HepG2 (cell line): ENCODE results near the gene NAT9. TPM values are rescaled to one million over a fixed set of nuclear protein-coding genes. Genes with fewer than 3 reads are reported as not detected.

ENCODE experiments used
- AGO2 ChIP-seq: fragments of 200-400 bp; formaldehyde crosslinking; optimal IDR thresholded peaks from 2 replicates; pipeline ENCODE3; 2017; ENCODE audit warnings: mild to moderate bottlenecking, low read depth, low read length, moderate library complexity
- FOSL2 ChIP-seq: sonication (generic); formaldehyde crosslinking; IDR thresholded peaks from 2 replicates; pipeline ENCODE4 v1.4.0; 2020; ENCODE audit warnings: missing genetic modification reagents
- HNRNPLL ChIP-seq: fragments of 200-400 bp; formaldehyde crosslinking; IDR thresholded peaks from 2 replicates; pipeline ENCODE4 v1.6.1; 2017; ENCODE audit warnings: mild to moderate bottlenecking, low read depth, low read length; ENCODE audit not compliant: poor library complexity, severe bottlenecking
- KMT2A ChIP-seq: sonication (generic); formaldehyde crosslinking; IDR thresholded peaks from 2 replicates; pipeline ENCODE4 v1.4.0; 2020; ENCODE audit warnings: missing genetic modification reagents
- NAIF1 ChIP-seq: sonication (generic); formaldehyde crosslinking; IDR thresholded peaks from 2 replicates; pipeline ENCODE4 v1.5.0; 2020; ENCODE audit warnings: mild to moderate bottlenecking, missing genetic modification reagents, borderline replicate concordance
- ONECUT2 ChIP-seq: sonication (generic); formaldehyde crosslinking; IDR thresholded peaks from 2 replicates; pipeline ENCODE4 v1.4.0; 2020; ENCODE audit warnings: missing genetic modification reagents
- RARG ChIP-seq: sonication (generic); formaldehyde crosslinking; IDR thresholded peaks from 2 replicates; pipeline ENCODE4 v1.4.0; 2020; ENCODE audit warnings: low read depth, mild to moderate bottlenecking, missing genetic modification reagents
- SIX4 ChIP-seq: sonication (generic); formaldehyde crosslinking; IDR thresholded peaks from 2 replicates; pipeline ENCODE4 v1.4.0; 2020; ENCODE audit warnings: missing genetic modification reagents
- SOX5 ChIP-seq: IDR thresholded peaks from 2 replicates; pipeline ENCODE4 v1.6.1; 2016; ENCODE audit warnings: borderline replicate concordance
- STAT5B ChIP-seq: sonication (generic); formaldehyde crosslinking; IDR thresholded peaks from 2 replicates; pipeline ENCODE4 v1.4.0; 2020; ENCODE audit warnings: missing genetic modification reagents
- TBX3 ChIP-seq: fragments of 450-650 bp; IDR thresholded peaks from 2 replicates; pipeline ENCODE4 v1.6.1; 2017; ENCODE audit warnings: antibody characterized with exemption, mild to moderate bottlenecking, inconsistent platforms, borderline replicate concordance
- ZBTB21 ChIP-seq: sonication (generic); formaldehyde crosslinking; IDR thresholded peaks from 2 replicates; pipeline ENCODE4 v1.4.0; 2020; ENCODE audit warnings: missing genetic modification reagents
- ZC3H13 ChIP-seq: sonication (generic); formaldehyde crosslinking; IDR thresholded peaks from 2 replicates; pipeline ENCODE4 v1.8.1; 2023; ENCODE audit warnings: mild to moderate bottlenecking, missing genetic modification reagents, moderate library complexity
- ZKSCAN1 ChIP-seq: fragments of 150-350 bp; IDR thresholded peaks from 2 replicates; pipeline ENCODE4 v1.6.1; 2014; ENCODE audit warnings: low read length
- ZNF251 ChIP-seq: sonication (generic); formaldehyde crosslinking; IDR thresholded peaks from 2 replicates; pipeline ENCODE4 v1.9.0; 2021; ENCODE audit warnings: mild to moderate bottlenecking, missing genetic modification reagents
- ZNF260 ChIP-seq: sonication (generic); formaldehyde crosslinking; IDR thresholded peaks from 2 replicates; pipeline ENCODE4 v1.4.0; 2020; ENCODE audit warnings: missing genetic modification reagents, low read depth, mild to moderate bottlenecking, borderline replicate concordance
- ZNF501 ChIP-seq: sonication (generic); formaldehyde crosslinking; IDR thresholded peaks from 2 replicates; pipeline ENCODE4 v1.5.1; 2020; ENCODE audit warnings: mild to moderate bottlenecking, moderate library complexity, missing genetic modification reagents
- ZNF562 ChIP-seq: sonication (generic); formaldehyde crosslinking; IDR thresholded peaks from 2 replicates; pipeline ENCODE4 v1.8.0; 2022; ENCODE audit warnings: missing genetic modification reagents, borderline replicate concordance
- ZNF564 ChIP-seq: sonication (generic); formaldehyde crosslinking; IDR thresholded peaks from 2 replicates; pipeline ENCODE4 v1.8.1; 2023; ENCODE audit warnings: mild to moderate bottlenecking, missing genetic modification reagents
- ZNF841 ChIP-seq: sonication (generic); formaldehyde crosslinking; IDR thresholded peaks from 2 replicates; pipeline ENCODE4 v1.8.1; 2023; ENCODE audit warnings: missing genetic modification reagents, borderline replicate concordance
- ZSCAN5A ChIP-seq: sonication (generic); formaldehyde crosslinking; IDR thresholded peaks from 2 replicates; pipeline ENCODE4 v1.8.0; 2022; ENCODE audit warnings: mild to moderate bottlenecking, missing genetic modification reagents, borderline replicate concordance
- polyA plus RNA-seq, 8 experiments: library from polyadenylated mRNA; depleted of rRNA in 3 of 8; stranded (reverse) in 7 of 8; unstranded in 1 of 8; fragments of >200 nt; fragmentation: Illumina TruSeq in 4 of 8; extraction: Trizol in 4 of 8; gene quantifications; 2 replicates each; pipeline versions ENCODE4 v1.2.1 to v1.2.3, GENCODE V29; 2011 to 2016; ENCODE audit warnings: low read depth in 4 of 8, missing spikeins in 1 of 8, mixed read lengths in 1 of 8; ENCODE audit not compliant: insufficient read depth in 1 of 8
- total RNA-seq, 5 experiments: library from RNA; depleted of rRNA; stranded (reverse); fragments of >200 nt; fragmentation: Illumina TruSeq; extraction: Trizol; gene quantifications; 2 replicates each; pipeline ENCODE4 v1.2.3, GENCODE V29; 2016; ENCODE audit warnings: low read depth in 1 of 5
- TF ChIP-seq, protein P1 (sequence below): sonication (generic); formaldehyde crosslinking; IDR thresholded peaks from 2 replicates; pipeline ENCODE4 v1.4.0; 2020; ENCODE audit warnings: mild to moderate bottlenecking, missing genetic modification reagents
- TF ChIP-seq, protein P2 (sequence below): IDR thresholded peaks from 2 replicates; pipeline ENCODE4 v1.6.1; 2016; ENCODE audit warnings: mild to moderate bottlenecking

NAT9 gene
- total and polyA plus RNA-seq, 2 of the 13 experiments (the other 11 are each of a cell fraction or from before 2014, with no cell fraction given), result 39.7 to 44.2 TPM

DNA sequence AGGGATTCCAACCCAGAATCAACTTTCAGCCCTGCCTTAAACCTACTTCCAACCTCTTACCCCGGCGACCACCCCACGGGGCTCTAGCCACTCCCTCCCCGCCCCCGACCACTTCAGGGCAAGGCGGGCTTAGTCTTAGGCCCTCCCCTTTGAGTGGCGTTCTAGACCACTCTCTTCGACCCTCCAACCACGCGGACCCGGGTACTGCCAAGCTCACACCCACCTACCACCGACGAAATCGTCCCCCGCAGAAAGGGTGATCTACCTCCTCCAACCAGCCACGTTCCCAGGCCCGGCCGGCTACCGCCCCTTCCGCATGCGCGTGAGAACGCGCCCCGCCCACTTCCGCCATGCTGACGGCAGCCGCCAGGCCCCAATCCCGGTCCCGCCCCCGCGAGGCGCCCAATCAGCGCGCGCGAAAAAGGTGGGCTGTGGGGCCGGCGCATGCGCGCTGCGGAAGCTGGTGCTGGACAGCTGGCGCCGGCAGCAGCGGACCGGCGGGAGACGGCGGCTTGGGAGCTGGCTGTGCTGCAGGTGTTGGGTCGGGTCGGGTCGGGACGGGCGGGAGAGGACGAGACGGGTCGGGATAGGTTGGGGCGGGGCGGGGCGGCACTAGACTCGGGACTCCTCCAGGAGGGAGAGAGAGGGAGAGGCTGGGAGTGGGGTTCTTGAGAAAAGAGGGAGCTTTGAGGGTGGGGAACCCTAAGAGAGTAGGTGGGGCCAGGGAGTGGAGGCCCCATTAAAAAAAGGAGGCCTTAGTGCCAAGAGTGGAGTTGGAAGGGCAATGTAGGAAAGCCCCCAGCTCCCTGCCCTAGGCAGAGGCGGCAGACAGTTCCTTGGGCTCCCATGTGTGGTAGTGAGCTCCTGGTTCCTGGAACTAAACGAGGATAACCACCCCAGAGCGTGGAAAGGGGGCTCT is at the start of gene NAT9 (continued):
- TF ChIP-seq ZKSCAN1 (no peak), ZBTB21 (no peak), ZNF562 (CRISPR knock-in tag) (no peak), SOX5 (CRISPR knock-in tag) (peak; percentile 59), ZSCAN5A (CRISPR knock-in tag) (no peak), AGO2 (peak; percentile 53), ZNF564 (CRISPR knock-in tag) (peak; percentile 20; the same call in 1 of the 2 replicates), TBX3 (peak; percentile 94), ZNF841 (CRISPR knock-in tag) (no peak), NAIF1 (CRISPR knock-in tag) (no peak), ZNF251 (CRISPR knock-in tag) (no peak; the same call in 1 of the 2 replicates), HNRNPLL (peak; percentile 75), ZNF501 (peak; percentile 94), ZNF260 (no peak), ONECUT2 (CRISPR knock-in tag) (no peak), ZC3H13 (CRISPR knock-in tag) (peak; percentile 85), KMT2A (peak; percentile 88; the same call in 1 of the 2 replicates), FOSL2 (CRISPR knock-in tag) (peak; percentile 56), RARG (CRISPR knock-in tag) (no peak), SIX4 (CRISPR knock-in tag) (peak; percentile 51; the same call in 1 of the 2 replicates), STAT5B (CRISPR knock-in tag) (peak; percentile 73; the same call in 1 of the 2 replicates)
- TF ChIP-seq, protein P1, sequence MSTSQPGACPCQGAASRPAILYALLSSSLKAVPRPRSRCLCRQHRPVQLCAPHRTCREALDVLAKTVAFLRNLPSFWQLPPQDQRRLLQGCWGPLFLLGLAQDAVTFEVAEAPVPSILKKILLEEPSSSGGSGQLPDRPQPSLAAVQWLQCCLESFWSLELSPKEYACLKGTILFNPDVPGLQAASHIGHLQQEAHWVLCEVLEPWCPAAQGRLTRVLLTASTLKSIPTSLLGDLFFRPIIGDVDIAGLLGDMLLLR, result no peak
- TF ChIP-seq, protein P2, sequence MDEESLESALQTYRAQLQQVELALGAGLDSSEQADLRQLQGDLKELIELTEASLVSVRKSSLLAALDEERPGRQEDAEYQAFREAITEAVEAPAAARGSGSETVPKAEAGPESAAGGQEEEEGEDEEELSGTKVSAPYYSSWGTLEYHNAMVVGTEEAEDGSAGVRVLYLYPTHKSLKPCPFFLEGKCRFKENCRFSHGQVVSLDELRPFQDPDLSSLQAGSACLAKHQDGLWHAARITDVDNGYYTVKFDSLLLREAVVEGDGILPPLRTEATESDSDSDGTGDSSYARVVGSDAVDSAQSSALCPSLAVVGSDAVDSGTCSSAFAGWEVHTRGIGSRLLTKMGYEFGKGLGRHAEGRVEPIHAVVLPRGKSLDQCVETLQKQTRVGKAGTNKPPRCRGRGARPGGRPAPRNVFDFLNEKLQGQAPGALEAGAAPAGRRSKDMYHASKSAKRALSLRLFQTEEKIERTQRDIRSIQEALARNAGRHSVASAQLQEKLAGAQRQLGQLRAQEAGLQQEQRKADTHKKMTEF (CRISPR knock-in tag), result peak; percentile 82
